ENCODE data around the gene KLHL29.
A peak's percentile ranks its signal among the peaks of the same experiment; 100 is the strongest.

KLHL29 gene

DNA sequence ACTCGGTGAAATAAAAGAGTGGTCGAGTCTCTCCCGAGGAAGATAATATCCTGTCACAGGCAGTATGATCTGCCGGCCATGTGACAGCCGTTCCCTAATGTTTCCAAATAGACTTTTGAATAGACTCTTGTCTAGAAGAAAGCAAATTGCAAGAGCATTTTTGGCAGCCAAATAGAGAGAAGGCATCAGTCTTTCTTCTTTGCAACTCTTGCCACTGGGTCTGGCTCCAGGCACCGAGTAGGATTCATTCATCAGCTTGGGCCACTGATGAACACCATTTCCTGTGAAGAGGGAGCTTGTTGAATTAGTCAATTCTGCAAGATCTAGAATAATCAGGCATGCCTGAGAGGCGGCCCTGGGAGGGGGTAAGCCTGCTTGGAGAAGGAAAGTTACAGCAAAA lies 165.6 kb downstream of the KLHL29 start:
- no peak for DNase-seq (ENCODE audit: low read depth)

DNA sequence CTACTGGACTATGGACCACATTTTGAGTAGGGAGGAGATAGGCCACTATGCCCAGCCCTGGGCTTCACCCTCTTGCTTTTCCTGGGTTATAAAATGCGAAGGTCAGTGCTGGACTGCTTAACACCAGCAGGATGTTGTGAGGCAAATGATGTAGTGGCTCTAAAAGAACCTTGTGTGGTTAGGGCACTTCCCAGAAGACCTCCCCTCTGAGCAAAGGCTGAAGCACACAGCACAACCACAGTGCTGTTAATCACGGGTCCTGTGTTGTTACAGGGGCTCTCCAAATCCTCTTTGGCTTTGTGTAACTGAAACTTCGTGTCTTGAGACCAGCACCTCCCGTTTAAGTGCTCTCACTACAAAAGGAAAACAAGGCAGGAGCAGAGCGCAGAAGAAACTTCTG lies 166.9 kb downstream of the KLHL29 start:
- DNase-seq (ENCODE audit: low read depth) = no peak

DNA sequence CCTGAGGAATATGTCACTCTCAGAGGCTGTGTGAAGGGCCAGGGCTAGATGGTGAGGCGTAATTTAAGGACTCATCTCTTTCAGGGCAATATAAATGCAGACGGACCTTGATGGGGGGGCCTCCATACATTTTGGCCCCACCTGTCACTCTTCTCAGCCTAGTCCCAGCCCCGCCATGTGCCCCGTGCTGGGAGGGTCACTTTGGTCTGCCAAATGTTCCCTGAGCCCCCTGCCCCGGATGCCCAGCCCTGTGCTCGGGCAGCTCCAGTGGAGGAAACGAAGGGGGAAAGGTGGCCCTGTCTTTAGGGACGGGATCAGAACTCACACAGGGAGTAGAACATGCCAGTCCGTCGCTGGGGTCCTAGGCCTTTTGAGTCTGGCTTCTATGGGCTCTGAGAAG lies 168.6 kb downstream of the KLHL29 start:
- no peak for DNase-seq (ENCODE audit: low read depth)

- no peak for DNase-seq (ENCODE audit: low read depth)
Observed at GRCh38 chr2:23554054-23554697, 169.2 kb downstream of the KLHL29 start.

DNA sequence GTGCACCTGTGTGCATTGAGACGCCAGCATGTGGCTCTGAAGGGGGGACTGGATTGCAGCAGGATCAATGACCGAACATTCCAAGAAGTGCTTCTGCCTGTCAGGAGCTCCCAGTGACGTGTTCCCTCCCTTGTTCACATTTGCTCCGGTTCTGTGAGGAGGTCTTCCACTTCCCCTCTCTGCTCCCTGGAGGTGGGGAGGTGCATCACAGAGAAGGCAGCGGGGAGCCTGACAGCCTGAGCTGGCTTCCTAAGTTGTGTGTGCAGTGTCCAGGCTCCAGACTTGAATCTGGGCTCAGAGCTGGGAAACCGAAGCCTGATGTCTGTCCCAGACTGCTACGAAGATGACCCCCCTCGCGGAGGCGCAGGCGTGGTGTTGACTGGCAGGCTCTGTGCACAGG lies 171.0 kb downstream of the KLHL29 start:
- no peak for DNase-seq (ENCODE audit: low read depth)

- no peak for DNase-seq (ENCODE audit: low read depth)
Observed at GRCh38 chr2:23556929-23557328, 171.9 kb downstream of the KLHL29 start.

- no peak for DNase-seq (ENCODE audit: low read depth)
Observed at GRCh38 chr2:23557455-23557854, 172.5 kb downstream of the KLHL29 start.

- no peak for DNase-seq (ENCODE audit: low read depth)
Observed at GRCh38 chr2:23559561-23560239, 174.7 kb downstream of the KLHL29 start.

- DNase-seq (ENCODE audit: low read depth) = no peak
Observed at GRCh38 chr2:23561088-23561487, 176.1 kb downstream of the KLHL29 start.

DNA sequence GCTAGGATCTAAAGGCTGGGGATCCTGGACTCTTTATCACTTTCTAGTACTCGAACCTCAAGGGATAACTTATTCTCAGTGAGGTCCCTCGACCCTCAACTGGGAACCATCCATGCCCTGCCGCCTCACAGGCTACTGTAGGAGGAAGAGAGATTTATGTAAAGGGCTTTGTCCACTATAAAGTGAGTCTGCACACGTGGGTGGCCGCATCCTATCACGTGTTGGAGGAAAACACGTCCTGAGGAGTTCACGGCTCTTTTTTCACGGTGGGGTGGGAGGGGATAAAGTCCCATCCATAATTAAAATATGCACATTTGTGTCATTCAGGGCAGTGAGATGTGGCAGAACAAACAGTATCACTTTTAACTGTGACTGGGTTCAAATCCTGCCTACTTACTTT lies 176.6 kb downstream of the KLHL29 start:
- DNase-seq (ENCODE audit: low read depth) = no peak

DNA sequence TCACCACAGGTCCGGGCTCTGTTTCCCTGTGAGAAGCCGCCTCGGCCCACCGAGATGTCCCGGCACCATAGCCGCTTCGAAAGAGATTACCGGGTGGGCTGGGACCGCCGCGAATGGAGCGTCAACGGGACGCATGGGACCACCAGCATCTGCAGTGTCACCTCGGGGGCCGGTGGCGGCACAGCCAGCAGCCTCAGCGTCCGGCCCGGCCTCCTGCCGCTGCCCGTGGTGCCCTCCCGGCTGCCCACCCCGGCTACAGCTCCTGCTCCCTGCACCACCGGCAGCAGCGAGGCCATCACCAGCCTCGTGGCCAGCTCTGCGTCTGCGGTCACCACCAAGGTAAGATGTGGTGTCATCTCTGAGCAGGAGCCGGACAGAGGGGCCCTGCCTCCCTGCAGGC lies 177.2 kb downstream of the KLHL29 start:
- no peak for DNase-seq (ENCODE audit: low read depth)

DNA sequence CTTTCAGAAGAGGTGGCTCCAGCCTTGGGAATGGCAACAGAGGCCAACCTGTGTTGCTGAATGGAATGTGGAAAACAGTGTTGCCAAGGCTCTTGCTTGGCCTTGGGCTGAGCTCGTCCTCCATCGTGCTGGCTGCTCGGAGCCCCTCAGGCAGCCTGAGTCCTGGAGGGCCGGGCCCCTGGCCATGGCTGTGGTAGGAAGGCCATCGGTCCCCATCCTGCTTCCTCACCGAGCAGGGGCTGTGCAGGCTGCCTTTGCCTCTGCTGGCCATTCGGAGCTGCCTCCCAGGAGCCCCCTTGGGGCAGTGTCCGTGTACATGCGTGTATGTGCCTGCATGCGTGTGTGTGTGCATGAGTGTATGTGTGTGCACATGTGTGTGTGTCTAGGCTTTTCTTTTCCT lies 178.2 kb downstream of the KLHL29 start:
- no peak for DNase-seq (ENCODE audit: low read depth)

- DNase-seq (ENCODE audit: low read depth) = peak; percentile 74
Observed at GRCh38 chr2:23563673-23564614, 179.0 kb downstream of the KLHL29 start.

DNA sequence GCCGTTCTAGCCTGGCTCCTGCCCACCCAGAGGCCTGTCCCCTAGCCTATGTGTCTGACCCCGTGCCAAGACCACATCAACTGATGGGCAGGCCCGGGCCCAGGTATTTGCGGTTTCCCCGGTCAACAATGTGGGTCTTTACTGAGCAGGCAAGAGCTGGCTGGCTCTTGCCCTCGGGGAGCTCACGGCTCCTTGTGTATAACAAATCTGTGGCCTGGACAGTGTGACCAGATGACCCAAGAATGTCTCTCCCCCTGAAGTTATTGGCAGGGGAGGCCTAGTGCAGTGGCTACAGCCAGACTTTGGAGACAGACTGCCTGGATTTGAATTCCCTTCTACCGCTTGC lies 179.6 kb downstream of the KLHL29 start:
- DNase-seq (ENCODE audit: low read depth) = peak; percentile 79

GRCh38 chr2:23565374-23565773 lies 180.4 kb downstream of the KLHL29 start:
- no peak for DNase-seq (ENCODE audit: low read depth)

DNA sequence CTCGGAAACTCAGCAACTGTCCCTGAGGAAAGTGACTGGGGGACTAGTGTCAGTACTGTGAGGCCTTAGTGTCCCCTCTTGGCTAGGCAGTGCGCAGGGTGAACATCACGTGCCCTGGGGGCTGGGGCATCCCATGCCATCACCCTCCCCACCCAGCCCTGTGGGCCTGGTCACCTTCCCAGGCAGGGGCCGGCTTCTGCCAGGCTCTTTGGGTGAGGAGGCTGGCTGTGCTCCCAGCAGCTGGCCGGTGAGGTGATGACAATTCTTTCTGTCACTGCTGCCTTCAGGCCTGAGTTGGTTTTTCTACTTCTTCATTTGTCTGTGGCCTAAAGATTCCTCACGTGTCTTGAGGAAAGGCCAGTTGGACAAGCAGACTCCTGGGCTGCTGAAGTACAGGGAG lies 180.8 kb downstream of the KLHL29 start:
- DNase-seq (ENCODE audit: low read depth) = no peak

DNA sequence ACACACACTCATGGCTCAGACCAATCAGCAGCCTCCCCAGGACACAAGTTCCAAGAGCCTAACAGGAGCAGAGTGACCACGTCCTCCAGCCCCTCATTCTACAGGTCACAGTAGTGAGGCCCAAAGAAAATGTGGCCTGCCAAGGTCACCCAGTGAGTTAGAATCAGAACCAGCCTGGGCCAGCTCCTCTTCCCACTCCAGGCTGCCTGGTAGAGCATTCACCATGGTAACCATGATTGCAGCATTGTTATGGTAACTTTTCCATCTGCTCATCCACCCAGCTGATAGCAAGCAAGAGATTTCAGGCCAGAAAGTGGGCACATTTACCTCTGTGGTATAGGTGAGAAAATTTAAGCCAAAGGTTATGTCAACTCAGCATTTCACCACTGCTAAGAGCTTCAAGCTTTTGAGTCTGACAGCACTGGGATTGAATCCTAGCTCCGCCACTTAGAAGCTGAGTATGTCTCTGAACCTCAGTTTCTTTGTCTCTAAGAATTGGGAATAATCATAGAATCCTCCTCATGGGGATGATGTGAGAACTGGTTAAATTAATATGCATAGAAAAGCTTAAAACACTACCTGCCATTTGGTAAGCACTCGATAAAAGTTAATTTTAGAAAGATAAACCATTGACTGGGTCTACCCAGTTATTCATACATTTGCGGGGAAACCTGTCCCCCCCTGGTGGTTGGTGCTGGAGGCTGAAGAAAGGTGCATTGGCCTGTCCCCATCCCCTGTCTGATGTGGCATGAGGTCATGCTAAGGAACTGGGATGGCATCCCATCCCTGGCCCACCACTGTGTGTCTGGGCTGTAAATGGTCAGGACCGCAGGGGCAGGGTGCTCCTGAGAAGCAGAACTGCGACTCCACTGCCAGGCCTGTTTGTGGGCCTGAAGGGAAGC lies 181.5 kb downstream of the KLHL29 start:
- peak; percentile 13 for DNase-seq (ENCODE audit: low read depth)

DNA sequence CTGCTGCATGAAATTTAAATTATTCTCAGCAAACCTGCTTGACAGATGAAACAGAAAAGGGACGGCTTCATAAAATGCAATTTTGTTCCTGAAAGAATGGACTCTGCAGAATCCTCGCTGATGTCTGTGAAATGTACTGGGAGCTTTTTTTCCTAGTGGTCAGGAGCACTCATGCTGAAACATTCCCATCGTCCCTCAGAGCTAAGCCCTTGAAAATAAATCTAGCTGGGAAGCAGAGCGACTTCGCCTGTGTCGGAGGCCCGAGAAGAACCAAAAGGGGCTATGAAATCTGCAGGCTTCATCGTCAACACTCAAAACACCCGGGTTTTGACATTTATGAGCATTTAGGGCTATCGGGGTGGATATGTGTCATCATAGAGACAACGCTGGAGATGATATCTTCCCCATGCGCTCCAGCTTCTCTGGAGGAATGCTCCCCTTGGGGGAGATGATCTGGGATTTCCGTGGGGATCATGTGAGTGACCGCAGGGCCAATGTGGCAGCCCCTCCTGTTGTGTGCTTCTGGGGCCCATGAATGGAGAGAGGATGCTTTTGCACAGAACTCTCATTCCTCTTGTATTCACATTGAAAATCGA lies 182.3 kb downstream of the KLHL29 start:
- DNase-seq (ENCODE audit: low read depth) = peak; percentile 74

- DNase-seq (ENCODE audit: low read depth) = no peak
Observed at GRCh38 chr2:23568211-23568610, 183.2 kb downstream of the KLHL29 start.

DNA sequence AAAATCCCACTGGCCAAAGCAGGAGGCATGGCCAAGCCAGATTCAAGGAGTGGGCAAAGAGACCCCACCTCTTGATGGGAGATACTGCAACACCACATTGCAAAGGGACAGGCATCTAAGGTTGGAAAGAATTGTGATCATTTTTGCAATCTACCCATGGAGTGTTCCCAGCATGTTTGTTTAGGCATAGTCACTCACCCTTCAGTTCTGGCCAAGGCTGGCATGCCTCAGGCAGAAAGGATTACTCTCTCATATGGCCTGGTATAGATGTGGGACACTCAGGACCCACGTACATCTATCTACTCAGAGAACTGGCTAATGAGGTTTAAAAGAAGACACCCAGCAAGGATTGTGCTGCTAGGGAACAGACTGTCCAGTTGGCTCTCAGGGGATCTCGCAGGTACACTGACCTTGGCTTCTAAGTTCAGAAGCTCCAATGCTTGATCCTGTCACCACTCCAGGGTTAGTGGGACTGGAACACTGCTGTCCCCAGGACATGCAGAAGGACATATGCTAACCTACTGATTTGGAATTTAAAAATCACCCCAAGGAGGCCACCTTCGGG lies 183.7 kb downstream of the KLHL29 start:
- peak; percentile 59 for DNase-seq (ENCODE audit: low read depth)

GRCh38 chr2:23569761-23570365 lies 184.9 kb downstream of the KLHL29 start:
- DNase-seq (ENCODE audit: low read depth) = no peak

Measured in EH (cell line).